GM21825 (cell line): ENCODE measurements around the gene CWC22.
A peak's percentile ranks its signal among the peaks of the same experiment; 100 is the strongest.
"Not testable (repeated sequence)": the region's sequence is repeated elsewhere in the genome, so short reads cannot be mapped to it uniquely, and the experiment has no call there.

Experiments used
- ATAC-seq: cut with Tn5 transposase; IDR thresholded peaks from one replicate; pipeline ENCODE4 v1.9.1; 2021; ENCODE audit warnings: mild to moderate bottlenecking, moderate library complexity; ENCODE audit not compliant: unreplicated experiment

Gene CWC22

DNA sequence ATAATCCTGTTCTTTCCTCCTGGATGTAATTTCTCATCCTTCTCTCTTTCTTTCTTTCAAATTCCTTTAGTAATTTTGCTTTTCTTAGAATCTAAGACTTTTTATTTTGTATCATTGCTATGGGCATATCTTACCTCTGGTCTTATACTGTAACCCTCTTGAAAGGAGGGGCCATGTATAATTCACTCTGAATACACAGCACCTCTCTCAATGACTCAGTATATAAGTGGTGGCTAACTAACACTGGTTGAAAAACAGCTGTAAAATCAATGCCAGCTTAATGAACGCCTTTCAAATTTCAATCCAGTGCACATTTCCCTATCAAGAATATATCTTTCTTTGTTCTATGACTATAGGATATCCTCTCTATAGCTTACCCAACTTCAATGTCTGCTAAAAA lies 53.7 kb downstream of the CWC22 start:
- ATAC-seq: no peak

DNA sequence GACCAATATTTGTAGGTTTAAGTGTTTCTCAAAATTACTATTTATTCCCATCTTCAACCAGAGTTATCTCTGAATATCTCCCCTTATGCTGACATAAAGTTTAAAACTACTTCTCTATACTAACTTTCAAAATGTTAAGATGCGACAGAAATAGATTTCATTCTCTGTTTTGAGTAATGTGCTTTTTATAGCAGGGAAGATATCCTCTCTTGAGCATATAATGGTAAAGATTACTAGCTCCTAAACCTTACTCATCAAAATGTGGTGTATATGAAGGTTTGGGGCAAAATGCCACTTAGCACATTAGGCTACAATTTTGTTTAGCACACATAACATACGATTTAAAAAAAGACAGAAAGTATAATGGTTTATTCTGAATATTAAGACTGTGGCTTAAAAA lies 54.4 kb downstream of the CWC22 start:
- ATAC-seq: no peak

DNA sequence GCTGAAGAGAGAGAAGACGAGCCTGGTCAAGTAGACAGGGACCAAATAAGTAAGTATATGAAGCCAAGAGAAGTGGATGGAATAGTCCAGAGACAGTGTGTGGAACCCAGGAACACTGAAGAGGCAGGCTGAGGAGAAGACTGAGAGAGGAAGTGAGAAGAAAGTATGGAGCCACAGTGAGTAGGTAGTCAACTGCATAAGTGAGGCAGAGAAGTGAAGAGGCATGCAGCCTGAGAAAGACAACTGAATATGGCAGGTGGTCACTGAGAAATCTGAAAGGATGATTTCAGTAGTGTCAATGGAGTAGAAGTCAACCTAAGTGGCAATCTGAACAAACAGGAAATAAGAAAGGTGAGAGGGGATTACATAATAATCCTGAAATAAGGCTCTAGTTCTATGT lies 55.4 kb downstream of the CWC22 start:
- ATAC-seq: peak; percentile 50

DNA sequence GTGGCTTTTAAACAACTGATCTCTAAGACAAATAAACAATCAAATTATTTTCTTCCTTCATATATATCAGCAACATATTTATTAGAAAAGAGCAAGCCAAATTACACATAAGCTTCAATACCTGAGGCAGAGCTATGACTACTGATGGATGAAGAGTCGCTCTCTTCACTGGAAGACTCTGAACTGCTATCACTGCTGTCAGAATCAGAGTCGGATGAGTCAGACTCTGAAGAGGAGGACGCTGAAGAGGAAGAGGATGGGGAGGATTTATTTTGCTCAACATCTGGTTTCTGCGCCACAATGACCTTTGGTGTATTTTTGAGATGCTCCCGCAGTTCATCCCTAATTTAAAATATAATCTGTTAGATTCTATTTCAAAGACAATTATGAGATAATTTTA lies 56.7 kb downstream of the CWC22 start:
- no peak for ATAC-seq

DNA sequence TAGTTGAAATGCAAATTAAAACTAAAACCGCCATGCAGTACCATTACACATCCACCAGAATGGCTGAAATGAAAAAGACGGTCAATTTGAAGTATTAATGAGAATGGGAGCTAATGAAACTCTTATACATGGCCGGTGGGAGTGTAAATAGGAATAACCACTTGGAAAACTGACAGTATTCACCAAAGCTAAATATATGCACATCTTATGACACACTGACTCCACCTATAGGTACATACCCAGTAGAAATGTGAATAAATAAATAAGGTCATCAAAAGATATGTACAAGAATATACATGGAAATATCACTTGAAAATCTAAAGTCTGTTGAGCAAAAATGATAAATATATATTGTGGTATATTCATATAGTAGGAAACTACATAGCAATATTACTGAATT lies 57.7 kb downstream of the CWC22 start:
- no peak for ATAC-seq

DNA sequence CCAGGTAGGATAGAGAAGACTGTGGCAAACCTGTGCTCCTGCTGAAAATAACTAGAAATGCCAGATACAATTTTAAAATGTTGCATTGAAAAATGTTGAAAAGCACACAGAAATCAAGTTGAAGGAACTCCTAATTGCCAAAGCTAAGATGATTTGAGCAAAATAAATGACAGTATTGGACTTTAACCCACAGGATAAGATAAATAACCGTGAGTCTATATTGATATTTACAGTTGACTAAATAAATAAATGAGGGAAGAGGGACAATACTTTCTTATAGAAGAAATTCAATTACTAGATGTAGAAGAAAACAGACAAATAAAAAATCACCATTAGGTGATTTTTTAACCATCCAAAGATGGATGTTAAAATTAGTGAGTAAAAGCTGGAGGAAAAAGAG lies 59.0 kb downstream of the CWC22 start:
- ATAC-seq: no peak

DNA sequence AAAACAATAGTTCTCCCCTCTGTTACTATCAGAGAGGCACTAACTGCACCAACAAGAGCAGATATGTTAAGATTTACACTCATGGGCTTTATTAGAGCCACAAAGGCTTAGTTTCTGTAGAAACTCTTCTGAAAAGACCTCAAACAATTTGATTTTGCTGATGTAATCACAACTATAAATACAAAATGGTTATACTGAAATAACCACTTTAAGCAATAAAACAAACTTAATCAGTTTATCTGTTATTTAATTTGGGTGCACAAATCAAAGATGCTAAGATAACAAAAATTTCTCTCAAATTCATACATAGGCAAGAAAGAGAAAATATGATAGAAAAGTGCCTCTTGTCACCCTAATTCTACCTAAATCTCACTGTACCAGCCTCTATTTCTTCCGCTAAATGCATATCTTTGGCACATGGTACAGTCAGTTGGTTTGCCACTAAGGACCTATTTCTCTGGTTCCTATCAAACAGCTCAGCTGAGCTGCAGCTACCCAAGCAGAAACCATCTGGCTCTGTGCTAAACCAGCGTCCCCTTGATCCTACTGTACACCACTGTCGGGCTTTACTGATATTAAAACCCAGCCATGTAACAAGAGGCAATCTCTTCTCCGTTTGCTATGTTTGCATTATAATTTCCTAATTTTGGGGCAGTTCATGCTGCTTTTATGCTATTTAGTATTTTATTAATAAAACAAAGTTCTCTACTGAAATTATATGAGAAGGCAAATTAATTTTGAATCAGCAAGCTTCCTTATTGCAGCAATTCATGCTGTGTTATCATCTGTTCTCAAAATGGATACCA lies 60.1 kb downstream of the CWC22 start:
- no peak for ATAC-seq

DNA sequence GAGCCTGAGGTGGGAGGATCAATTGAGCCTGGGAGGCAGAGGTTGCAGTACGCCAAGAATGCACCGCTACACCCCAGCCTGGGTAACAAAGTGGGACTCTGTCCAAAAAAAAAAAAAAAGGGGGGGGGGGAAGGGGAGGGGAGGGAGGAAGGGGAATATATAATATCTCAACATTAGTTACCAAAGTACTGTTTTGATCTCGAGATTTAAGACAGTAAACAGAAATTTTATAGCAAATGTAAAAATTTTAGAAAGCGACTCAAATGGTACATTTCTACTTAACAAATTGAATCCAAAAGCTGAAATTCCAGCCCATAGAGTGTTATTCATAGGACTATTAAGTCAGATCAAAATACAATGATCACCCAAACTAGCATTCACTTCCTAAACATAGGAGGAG lies 60.8 kb downstream of the CWC22 start:
- no peak for ATAC-seq

DNA sequence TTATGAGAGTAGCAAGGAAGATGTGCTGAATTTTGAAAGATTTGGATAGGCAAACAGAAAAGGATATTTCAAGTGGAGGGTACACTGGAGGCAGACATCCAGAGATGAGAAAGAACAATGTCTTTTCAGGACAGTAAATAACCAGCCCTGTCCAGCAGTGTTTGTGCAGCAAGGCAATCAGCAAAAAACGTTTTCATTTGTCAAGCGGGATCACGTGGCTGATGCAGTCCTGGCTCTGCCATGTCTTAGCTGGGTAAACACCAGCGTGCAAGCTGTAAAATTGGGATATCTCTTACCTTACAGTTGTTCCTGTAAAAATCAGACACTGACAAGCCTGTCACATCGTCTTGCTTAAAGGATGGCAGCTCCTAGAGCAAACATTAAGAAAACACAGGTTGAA lies 67.8 kb downstream of the CWC22 start:
- ATAC-seq: no peak

DNA sequence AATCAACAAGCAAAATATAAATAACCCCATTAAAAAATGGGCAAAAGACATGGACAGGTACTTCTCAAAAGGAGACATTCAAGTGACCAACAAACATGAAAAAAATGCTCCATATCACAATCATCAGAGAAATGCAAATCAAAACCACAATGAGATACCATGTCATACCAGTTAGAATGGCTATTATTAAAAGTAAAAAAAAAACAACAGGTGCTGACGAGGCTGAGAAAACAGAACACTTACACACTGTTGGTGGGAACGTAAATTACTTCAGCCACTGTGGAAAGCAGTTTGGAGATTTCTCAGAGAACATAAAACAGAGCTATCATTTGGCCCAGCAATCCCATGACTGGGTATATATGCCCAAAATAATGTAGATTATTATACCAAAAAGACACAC lies 69.1 kb downstream of the CWC22 start:
- no peak for ATAC-seq

DNA sequence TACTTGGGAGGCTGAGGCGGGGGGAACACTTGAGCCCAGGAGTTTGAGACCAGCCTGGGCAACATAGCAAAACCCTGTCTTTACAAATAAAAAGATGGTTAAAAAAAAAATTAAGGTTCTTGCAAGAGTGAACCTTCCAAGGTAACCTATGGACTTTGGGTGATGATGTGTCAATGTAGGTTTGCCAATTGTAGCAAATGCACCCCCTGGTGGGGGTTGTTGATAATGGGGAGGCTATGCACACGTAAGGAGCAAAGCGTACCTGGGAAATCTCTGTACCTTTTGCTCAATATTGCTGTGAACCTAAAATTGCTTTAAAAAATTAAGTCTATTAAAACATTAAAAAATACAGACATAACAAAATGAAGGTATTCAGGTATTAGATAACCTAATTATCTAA lies 70.4 kb downstream of the CWC22 start:
- no peak for ATAC-seq

DNA sequence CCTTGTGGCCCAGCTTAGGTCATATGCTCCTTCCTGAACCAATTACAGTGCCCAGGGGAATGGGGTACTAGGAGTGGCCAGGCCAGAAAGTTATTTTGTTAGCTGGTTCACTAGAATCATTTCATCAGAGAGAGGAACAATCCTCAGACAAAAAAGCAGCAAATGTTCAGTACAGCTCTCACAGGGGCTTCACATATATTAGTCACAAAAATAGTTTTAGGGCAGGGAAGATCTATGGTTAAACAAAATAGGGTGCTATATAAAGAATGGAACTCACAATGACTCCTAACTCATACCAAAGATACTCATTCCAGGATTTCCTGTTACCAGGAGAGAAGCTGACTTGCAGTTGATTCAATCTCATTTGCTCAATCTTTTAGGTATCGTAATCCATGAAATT lies 71.0 kb downstream of the CWC22 start:
- ATAC-seq: no peak

DNA sequence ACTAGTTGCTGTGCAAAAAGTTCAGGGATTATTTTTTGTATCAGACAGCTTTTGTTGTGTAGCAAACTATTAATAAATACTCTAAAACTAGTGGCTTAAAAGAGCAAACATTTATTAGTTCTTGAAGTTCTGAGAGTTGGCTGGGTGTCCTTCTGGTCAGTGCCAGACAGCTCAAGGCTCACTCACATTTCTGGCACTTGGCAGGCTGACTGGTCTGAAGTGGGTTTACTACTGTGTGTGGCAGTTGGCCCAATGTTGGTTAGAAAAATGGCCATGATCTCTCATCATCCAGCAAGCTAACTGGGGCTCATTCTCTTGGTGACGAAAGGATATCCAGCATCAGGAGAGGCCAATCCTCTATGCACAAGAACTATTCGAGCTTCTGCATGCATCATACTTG lies 74.3 kb downstream of the CWC22 start:
- ATAC-seq: no peak

DNA sequence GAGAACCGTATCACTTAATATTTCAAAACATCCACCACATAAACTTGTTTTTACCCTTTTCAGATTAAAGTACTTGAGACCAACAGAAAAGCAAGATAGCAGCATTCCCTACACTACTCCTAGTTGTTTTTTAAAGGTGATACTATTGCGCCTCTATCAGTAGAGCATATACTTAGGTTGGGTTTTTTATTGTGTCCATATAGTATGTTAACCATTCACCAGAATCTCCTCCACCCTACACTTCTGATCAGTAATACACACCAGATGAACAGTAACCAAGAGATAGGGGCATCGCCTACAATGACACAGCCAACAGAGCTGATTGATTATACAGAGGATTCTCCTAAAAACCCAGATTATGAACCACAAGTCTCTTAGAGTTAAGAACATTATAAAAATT lies 75.6 kb downstream of the CWC22 start:
- no peak for ATAC-seq

DNA sequence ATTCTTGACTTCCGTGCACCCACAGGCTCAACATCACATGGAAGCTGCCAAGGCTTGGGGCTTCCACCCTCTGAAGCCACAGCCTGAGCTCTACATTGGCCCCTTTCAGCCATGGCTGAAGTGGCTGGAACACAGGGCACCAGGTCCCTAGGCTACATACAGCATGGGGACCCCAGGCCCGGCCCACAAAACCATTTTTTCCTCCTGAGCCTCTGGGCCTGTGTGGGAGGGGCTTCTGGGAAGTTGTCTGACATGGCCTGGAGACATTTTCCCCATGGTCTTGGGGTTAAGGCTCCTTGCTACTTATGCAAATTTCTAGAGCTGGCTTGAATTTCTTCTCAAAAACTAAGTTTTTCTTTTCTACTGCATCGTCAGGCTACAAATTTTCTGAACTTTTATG lies 77.1 kb downstream of the CWC22 start:
- ATAC-seq: not testable (repeated sequence)

DNA sequence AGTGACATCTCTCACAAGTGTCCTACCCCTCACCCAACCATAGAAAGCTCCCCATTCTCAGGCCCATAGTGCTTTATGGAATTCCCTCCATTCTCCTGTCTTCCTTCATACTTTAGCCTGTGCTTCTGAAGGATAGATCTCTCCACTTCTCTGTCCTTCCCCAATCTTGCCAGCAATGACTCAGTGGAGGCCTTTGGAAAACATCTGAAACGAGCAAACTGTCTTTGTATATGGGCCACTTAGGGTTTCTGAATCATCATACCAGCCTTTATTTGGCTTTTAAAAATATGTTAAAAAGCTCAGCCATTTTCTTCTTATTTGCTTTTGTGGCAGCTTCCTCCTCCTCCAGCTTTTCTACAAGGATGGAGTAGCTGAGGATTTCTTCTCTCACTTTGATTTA lies 80.1 kb downstream of the CWC22 start:
- no peak for ATAC-seq

DNA sequence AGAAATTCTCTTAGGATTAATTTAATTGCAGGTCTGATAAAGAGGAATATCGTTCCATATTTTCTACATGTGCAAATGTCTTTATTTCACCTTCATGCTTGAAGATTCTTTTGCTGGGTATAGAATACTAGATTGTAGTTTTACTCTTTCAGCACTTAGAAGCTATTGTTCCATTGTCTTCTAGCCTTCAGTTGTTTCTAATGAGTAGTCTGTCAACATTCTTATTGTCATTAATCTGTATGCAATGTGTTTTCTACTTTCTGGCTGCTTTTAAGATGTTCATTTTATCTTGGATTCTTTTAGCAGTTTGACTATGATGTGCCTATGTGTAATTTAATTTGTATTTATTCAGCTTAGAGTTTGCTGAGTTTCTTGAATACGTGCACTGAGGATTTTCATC lies 81.4 kb downstream of the CWC22 start:
- no peak for ATAC-seq

DNA sequence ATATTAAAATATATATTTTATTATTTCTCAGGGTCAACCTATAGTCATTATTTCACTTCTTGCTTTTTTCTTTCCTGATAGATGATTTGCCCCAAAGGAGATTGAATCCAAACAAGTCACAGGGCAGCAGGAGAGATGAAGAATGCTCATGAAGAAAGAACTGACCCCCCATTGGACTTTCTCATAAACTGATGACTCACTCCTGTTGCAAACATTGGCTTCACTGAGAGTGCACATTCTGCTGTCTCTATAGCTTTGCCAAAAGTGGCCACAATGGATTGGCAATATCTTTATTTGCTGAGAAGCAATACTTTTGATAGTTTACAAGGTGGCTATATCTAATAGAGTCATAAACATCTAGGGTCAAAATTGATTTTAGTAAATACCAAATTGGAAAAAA lies 89.8 kb downstream of the CWC22 start:
- no peak for ATAC-seq

DNA sequence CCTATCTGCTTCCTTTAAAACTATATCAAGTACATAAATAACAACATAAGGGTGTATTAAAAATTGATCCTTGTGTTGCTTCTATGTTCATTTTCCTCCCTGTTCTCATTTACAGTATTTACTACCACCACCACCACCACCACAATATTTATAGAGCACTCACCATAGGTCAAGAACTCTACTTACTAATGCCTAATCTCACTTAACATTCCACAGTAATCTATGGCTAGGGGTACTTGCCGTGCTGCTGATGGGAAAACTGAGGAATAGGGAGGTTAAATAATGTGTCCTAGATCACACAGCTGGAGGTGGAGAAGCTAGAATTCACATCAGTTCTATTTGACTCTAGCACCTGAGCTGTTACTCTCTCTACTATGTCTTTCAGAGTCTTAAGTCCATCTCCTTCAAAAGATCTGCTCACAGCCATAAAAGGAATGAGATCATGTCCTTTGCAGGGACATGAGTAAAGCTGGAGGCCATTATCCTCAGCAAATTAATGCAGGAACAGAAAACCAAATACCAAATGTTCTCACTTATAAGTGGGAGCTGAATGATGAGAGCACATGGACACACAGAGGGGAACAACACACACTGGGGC lies 91.6 kb downstream of the CWC22 start:
- no peak for ATAC-seq

DNA sequence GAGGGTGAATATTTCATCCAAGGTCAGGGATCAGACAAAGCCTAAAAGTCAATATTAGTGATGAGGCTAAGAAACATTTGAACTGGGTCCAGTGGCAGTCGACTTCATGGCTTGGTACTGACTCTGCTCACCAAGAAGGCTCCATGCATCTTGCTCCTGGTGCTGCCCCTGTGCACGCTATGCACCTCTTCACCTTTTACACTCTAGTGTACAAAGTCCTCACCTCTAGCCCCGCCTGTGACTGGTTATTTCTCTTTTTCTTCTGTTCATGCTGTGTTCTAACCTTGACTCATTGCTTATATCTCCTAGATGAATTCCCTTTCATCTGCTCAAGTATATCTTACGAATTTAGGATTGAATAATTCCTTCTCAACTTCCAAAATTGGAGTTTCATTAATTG lies 93.3 kb downstream of the CWC22 start:
- ATAC-seq: no peak

DNA sequence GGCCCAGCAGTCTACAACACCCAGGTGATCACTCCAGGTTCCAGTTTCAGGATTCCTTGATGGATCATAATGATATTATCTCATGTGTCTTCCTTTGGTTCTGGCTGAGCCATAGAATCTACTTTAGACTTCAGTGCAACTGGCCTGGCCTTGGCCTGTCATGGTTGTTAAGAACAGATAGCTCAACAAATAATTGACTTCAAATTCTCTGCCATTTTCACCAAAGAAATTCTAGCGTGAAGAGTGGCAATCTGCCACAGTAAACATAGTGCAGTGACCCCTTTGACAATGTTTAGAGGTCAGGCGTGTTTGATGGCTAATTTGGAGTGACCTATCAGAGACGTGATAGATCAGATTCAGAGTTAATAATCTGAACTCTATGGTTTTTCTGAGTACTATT lies 95.5 kb downstream of the CWC22 start:
- ATAC-seq: no peak

DNA sequence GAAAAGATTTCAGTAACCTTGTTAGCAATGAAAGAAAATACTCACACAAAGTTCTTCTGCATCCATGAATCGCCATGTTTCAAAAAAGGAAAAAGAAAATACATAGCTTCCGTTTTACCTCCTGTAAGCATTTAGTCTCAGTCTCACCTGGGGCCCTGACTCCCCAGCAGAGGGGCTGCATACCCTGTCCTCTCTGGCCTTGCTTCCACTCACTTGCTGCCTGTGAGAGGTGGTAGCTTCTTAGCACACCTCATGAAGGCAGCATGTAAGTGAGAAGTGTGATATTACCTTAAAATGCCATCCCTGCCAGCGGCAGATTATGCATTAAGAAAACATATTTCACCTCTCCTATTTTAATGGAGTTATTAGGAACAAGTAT lies 96.4 kb downstream of the CWC22 start:
- ATAC-seq: no peak
